HG03575 (cell line): ENCODE measurements around the gene KANK4.

Source experiments
- ATAC-seq: cut with Tn5 transposase; IDR thresholded peaks from one replicate; pipeline ENCODE4 v1.9.1; 2021; ENCODE audit not compliant: unreplicated experiment, insufficient number of reproducible peaks, low FRiP score; ENCODE audit errors: extremely low read depth

The KANK4 gene

DNA sequence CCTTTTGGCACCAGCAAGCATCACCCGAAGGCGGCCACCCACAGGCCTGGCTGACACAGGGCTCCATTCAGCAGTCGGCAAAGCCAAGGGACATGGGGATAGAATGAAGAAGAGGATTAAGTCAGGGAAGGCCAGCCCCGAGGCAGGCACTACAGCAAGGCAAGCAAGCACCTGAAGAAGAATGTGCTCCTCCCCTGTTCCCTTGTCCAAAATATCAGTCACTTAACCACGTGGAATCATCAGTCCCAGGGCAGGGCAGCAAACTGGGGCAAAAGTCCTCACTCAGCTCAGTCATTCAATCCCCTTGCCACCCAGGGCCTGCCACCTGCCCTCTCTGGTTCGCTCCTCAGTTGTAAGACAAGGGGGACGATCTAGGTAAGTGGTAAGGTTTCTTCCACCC, 9.3 kb downstream of the KANK4 start:
- ATAC-seq = no peak

DNA sequence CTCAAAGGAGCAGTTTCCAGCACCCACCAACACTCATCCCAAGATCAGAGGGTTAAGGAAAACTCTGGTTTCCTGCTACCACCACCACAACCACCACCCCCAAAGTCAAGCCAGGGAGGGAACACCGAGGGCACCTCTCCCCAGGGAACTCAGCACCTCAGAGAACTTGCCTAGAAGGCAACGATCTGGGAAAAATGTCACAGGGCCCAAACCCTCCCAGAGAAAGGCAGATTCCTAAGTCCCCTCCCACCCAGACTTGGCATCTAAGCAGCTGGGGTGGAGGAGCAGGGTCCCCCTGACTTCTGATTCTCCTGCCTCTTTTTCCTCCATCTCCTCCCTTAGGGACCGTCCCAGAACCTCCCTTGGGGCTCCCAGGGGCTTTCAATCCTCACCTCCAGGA, 10.6 kb downstream of the KANK4 start:
- no peak for ATAC-seq

DNA sequence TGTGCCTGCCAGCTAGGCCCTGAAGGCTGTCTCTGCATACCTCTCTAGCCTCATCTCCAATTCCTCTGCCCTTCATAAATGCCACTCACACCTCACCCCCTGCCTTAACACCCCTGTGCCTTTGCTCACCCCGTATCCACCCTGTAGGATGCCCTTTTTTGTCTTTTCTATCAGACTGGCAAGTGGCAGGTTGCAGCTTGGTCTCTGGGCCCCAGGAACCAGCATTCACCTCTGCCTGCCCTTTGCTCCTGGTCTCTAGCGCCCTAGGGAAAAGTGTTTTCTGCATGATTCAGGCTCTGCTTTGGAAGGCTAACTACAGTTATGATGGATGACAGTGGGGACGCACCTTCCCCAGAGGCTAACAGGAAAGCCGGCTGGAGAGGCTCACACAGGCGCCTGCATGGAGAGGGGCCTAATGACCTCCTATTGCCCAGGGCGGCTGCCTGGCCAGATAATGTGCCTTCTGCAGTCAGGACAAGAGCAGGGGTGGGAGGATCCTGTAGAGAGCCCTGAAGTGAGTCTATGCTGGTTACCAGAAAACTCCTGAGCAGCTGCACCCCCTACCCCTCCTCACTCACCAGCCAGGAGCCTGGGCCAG, 11.2 kb downstream of the KANK4 start:
- ATAC-seq = no peak

DNA sequence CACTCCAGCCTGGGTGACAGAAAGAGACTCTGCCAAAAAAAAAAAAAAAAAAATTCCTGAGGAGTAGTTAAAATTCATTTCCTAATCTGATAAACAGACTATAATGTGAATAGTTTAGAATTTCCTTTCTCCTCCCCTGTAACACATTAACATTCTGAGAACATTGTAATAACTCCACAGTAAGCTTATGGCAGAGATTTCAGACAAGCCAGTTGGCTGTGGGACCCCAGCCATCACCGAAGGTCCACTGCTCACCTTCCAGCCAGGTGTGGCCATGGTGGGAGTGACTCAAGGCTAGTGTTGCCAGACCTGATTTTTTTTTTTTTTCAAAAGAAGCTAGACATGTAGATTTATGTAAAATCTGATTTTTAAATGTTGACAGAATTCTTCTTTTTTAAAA, 11.8 kb downstream of the KANK4 start:
- no peak for ATAC-seq

DNA sequence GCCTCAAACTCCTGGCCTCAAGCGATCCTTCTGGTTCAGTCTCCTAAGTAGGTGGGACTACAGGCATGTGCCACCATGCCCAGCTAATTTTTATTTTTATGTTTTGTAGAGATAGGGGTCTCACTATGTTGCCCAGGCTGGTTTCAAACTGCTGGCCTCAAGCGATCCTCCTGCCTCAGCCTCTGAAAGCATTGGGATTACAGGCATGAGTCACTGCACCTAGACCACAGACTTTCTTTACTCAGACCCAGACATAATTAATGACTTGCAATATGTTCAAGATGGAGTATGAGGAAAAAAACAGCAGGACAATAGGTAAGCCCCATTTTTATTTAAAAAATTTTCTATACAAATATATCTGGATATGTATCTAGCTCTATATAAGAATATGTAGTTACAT, 13.2 kb downstream of the KANK4 start:
- ATAC-seq = no peak

DNA sequence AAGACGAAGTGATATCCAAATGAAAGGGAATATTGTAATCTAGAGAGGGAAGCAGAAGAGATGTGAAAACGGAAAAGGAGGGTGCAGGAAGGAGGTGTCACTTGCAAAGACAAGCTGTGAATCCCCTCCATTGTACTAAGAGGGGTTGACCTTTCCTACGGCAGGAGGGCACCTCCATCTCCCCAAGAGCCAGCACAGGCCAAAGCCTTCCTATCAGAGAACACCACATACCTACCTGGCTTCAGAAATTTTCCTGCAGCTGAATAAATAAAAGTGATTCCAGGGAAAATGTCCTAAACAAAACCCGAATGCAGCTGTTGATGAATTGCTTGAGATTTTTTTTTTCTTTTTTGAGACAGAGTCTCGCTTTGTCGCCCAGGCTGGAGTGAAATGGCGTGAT, 14.3 kb downstream of the KANK4 start:
- no peak for ATAC-seq

DNA sequence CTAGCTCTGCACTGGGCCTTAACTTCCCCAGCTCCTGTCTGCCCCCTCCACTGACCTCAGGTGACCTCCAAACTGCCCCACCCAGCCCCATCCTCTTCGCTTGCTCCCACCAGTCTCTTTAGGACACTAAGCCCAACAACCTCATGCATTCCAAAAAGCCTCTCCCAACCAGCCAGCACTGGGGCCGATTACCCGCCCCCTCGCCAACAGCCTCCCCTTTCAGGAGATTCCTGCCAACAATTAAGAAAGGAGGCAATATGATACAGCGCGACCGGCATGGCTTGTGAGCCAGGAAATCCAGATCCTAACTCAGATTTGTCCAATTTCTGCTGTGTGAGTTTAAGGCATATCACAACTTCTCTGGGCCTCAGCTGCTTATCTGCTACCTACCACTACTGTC, 14.7 kb downstream of the KANK4 start:
- no peak for ATAC-seq

DNA sequence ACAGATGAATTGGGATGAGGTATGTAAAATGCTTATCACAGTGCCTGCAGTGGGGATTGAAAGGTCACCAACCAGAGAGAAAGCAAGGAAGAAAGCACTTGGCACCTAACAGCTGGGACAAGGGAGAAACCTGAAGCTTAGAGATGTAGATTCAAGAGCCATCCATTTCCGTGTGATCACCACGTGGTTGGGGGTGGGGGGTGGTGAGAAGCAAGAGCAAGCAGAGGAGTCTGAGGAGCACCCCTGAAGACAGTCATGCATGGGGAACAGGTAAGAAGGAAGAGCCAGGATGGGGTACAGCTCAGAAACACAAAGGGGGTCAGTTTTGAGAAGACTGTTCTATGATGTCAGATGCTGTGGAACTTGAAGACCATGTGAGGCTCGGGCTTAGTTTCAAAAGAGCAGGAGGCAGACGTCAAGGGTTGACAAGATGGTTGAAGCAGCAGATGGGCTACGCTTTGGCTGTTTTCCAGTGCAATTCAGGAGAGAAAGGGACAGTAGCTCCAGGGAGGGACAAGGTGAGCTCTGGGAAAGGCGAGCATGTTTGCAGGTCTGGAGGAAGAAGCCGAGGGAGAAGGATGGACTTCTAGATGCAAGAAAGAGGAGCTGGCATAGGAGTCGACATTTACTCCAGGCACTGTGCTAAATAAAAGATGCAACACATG, 17.4 kb downstream of the KANK4 start:
- ATAC-seq = no peak

DNA sequence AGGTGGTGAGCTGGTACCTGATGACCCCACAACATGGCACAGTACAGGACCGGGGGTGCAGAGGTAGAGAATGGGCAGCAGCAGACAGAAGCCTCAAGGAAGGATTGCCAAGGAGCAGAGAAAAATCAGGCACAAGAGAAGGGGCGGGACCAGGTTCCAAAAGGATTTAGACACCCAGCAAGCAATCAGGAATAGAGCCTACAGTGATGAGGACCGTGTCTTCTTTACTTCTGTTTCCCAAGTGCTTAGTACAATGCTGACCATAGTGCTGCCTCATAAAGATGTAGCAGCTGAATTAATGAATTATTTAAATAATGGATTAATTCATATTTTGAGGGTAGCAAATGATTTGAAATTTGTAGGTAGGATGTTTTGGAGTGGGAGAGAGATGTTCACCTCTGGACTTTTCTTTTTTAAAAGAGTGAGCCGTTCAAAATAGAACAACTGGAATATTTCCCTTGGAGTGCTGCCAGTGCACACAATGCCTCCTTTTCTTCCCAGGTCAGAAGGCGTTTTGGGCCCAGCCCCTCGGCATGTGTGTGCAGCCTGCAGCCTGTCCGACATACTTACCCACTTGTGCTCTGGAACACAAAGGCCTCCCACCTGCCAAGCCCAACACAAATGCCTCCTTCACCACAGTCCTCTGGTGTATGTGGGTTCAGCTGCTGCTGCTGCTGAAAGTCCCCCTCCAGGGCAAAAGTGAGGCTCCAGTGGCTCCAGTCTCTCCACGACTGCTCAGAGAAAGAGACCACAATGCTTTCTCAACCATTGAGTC, 19.6 kb downstream of the KANK4 start:
- ATAC-seq = no peak

DNA sequence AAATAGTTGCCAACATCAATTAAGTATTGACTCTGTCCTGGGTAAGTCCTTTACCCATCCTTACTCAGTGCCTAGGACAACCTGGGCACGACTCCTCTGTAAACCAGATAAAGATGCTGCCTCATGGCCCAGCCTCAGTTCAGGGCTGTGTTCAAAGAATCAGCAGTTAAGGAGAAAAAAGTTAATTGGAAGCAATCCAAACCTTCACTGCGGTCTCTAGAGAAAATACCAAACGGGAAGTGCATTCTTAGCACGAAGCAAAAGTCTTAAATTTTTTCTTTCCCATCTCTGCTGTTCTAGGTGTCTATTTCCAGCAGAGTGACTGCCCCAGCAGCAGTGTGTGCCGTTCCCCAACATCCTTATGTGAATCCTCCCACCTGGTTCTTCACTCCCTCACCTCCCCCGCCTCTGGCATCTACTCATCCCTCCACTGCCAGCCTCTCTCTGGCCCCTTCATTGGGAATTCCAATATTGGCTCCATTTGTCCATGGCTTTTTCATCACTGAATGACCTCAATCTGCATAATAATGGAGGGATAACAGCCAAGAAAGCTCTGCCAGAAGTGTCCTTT, 23.2 kb downstream of the KANK4 start:
- ATAC-seq = no peak

DNA sequence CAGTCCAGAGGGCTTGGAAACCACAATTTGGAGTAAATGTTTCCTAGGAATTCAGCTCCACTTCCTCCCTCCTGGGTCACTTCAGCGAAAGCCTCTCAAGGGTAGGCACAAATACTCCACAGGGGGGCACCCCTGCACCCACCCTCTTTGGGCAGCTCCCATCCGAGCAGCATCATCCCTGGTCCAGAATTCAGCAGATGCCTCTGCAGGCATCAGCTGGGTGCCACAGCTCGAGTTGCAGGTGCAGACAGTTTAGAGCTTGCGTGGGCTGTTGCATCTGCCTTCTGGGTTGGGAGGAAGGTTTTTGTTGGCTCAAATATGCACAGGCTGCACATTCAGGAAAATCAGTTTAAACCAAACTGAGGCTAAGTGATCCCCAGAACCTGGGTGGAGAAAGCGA, 25.0 kb downstream of the KANK4 start:
- no peak for ATAC-seq

DNA sequence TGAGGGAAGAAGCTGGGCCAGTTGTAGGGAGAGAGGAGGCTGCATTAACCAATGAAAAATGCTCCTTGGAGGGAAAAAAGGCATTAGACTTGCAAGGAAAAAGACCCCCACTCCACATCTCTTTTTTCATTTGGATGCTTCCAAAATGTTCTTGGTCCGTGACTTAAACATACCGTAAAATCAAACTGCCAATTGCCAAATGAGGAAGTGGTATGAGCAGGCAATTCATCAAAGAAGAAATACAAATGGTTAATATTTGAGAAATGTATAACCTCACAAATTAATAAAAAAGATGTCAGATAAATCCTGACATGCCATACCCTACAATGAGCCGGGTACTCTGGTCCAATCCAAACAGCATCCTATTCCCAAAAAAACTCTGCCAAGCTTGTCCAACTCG, 30.6 kb downstream of the KANK4 start:
- ATAC-seq = no peak

DNA sequence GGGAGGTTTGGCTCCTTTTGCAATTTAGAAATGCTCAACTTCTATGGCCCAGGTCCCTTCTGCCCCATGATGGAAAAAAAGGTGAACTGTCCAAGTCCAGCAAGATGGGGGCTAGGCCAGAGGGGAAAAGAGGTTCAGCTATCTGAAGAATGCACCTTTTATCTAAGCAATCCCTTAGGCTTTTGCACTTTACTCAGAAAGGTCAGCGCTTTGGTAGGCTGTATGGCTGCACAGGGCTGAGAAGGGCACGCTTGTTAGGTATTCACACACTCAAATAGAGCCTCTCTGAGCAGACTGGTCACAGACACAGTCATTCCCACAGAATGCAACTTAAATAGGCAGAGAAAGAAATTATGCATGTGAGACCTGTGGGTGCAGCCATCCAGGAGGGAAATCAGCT, 31.0 kb downstream of the KANK4 start:
- ATAC-seq = no peak

DNA sequence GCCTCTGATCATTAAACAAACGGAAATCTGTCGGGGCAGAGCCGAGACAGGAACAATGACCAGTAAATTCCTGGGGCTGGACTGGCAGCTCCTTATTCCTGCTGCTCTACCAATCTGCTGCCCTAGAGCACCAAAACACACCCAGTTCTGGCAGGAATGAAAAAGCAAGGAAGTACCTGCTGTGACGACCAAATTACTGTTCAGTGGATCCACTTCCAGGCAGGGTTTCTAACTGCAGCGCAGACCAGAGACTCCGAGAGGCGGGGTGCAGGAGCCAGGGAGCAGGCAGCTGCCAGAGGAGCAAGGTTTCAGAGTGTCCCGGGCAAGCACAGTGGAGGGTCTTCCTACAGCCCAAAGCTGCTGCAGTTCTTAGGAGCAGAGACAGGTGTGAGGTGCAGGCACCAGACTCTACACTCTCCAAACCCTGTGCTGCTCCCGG, 32.4 kb downstream of the KANK4 start:
- no peak for ATAC-seq

DNA sequence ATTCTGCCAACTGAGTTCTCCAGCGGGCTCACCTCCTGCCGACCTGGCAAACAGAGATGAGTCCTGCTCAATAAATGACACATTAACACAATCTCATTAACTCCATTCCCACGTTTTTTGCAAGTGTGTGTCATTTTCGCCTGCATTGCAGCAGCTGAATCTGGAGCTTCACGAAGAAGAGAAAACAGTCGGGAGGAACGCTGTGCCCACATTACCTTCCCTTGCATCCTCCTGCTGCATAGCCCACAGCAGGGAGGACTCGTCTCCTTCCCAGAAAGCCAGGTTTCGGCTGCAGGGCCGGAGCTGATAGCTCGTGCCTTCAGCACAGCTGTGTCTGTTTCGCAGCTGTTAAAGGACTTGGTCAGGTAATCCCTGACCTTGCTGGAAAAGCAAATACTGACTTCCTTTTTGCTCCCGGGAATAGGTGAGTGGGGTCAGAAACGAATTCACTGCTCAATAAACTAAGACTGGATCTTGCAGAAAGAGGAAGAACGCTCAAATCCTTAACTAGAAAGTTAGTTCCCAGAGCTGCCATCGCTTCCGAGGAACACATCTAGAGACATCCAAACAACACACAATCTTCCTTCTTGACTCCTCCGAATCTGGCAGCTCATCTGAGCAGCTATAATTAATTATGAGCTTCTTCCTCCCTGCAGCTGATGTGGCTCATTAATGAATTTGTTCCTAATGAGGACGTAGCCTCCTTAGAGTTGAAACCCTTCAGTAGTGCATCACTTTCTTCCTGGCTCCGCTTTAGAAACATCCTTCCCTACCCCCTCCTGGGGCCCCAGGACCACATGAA, 33.0 kb downstream of the KANK4 start:
- ATAC-seq = no peak

DNA sequence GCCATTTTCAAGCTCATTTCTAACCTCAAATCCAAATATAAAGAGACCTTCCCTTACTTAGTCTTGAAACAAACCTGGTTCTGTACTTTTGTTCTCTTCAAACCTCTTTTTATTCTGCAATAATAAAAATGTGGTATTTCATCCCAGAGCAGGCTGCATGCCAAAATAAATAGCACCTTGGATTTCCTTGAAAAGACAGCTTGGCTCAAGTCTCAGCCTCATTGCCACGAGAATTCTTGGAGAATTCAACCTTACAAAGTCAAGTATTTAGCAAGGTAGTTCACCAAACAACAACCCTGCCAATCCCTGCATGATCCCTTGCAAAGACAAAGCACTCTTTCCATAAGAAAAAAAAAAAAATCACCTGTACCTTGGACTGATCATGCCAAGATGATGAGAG, 33.8 kb downstream of the KANK4 start:
- ATAC-seq = no peak

DNA sequence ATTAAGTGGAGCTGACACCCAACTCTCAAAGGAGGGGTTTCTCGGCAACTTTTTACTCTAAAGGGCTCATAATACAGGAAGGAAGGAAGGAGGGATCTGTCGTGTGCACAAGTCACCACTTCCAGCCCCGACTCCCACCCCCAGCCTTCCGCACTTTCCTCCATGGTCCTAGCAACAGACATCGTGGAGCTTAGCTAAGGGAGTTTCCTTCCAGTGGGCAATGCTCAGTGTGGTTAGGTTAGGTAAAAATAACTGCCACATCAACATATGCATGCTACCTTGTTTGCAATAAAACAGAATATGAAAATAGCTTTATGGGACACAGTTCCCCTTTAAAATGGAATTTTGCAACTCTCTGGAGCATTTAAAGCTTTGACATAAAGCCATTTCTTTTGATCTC, 35.2 kb downstream of the KANK4 start:
- ATAC-seq = no peak

DNA sequence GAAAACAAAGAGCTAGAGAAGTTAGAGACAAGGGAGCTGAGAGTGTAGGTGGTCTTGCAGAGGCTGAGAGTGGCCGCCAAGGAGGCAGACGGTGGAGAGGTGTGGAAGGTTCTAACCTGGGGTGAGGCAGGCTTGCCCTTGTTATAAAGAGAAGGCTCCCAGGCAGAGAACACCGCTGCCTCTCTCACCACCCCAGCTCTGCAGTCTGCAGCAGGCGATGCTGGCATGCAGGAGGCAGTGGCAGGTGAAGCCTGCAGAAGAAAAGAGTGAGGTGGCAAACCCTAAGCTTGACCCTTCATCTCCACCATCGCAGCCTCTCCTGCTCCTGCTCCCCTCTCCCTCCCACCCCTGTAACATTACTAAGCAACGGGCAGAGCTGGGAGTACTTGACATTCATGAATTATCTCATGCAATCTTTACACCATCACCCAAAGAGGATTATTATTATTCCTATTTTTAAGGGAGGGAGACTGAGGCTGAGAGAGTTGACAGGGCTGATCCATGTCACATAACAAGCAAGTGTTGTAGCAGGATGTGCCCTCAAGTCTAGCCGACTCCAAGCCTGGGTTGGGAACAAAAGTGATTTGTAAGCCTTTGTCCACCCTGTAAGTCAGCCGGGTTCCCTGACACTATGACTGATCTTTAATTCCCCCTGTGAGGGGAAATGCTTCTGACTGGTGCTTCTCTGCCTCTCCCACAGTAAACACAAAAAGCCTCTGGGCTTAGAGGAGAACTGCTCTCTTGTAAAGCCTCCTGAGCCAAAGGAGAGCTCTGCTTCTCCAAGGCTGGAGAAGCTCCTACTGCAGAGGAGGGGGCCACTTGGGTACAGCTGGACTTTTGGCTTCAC, 36.1 kb downstream of the KANK4 start:
- no peak for ATAC-seq
